Heart left ventricle (tissue), 13 donors: ENCODE results near the gene COBL.

ENCODE experiments used
- CTCF ChIP-seq, 12 donors: fragments of 200-600 bp; sonication (generic) in 4 of 12; IDR thresholded peaks; one replicate each; pipeline versions ENCODE4 v1.5.0 to v1.8.0; 2018 to 2022; ENCODE audit warnings: antibody characterized with exemption in 12 of 12, mild to moderate bottlenecking in 5 of 12
- POLR2A ChIP-seq, 2 donors: fragments of 450-650 bp; IDR thresholded peaks; one replicate each; pipeline ENCODE4 v1.6.1; 2017; ENCODE audit warnings: antibody characterized with exemption in 2 of 2, mild to moderate bottlenecking in 2 of 2, moderate library complexity in 2 of 2
- donor health status: ischemic (EF 13 %, LVEDD 7.1; RV severe dilation, severe dysfunction).
- donor health status: DM: no; HTN: yes; CAD: no.
- donor health status: DM: no; HTN: no; CAD: no.
- donor health status: ischemic (EF 25% LVEDD 6.9; RV normal size, moderate dysfunction).
- donor health status: ischemic (EF 25% LVEDD 5.7; RV mildly dilated, moderate dysfunction).
- donor health status: ischemic (EF 35%, LVEDD 5.7; RV mildly dilated, moderate dysfunction).
- donor health status: nonischemic (EF 11% LVEDD 7.7; RV severe dilation, severe dysfunction).
- donor health status: DM: yes; HTN: yes; CAD: no.
- donor health status: PGD.
- donor health status: ischemic (EF 29% LVEDD 5.4; RV normal size, mild dysfunction).
- donor health status: nonischemic (EF 23%, LVEDD 6.1; RV moderate dilation, normal function).

DNA sequence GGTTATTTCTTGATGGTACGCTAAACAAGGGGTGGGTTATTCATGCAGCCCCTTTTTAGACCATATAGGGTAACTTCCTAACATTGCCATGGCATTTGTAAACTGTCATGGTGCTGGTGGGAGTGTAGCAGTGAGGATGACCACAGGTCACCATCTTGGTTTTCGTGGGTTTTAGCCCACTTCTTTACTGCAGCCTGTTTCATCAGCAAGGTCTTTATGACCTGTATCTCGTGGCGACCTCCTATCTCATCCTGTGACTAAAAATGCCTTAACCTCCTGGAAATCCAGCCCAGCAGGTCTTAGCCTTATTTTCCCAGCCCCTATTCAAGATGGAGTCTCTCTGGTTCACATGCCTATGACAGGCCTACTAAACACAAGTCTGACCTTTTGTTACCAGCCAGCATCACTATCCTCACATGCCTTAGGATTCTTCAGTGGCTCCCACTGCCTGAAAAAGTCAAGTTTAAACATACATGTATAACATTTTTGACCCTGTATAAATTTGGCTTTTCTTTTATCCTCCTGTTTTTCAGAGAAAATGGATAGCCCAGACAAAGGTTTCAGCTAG, 13.2 kb upstream of the COBL start:
- TF ChIP-seq CTCF (IDR thresholded peaks at IDR 0.05) (no peak), POLR2A (IDR thresholded peaks at IDR 0.05) (no peak)
